HEK293 (cell line): ENCODE results near the gene FBH1.

ENCODE experiments used
- CTCF ChIA-PET: fragments of 350-600 bp; formaldehyde crosslinking; extraction: SDS; loops from one replicate; lab custom pipeline; 2021; ENCODE audit warnings: antibody characterized with exemption; lab: Yijun Ruan, JAX
- POLR2A ChIA-PET: fragments of 300-600 bp; formaldehyde crosslinking; extraction: SDS; loops from one replicate; lab custom pipeline; 2020; ENCODE audit warnings: antibody characterized with exemption, inconsistent platforms; lab: Yijun Ruan, JAX
- H3K27ac ChIP-seq: fragments of 200-500 bp; sonication (Bioruptor generic); 2 replicates; pipeline ENCODE4 v1.5.1; 2014; ENCODE audit warnings: low read depth, low read length, control low read depth, inconsistent platforms; ENCODE audit errors: extremely low read depth
- H3K36me3 ChIP-seq, 2 experiments: fragments of 200-500 bp in 1 of 2; sonication (Bioruptor generic) in 1 of 2; 1 replicate in 1 of 2; 2 replicates in 1 of 2; pipeline ENCODE4 v1.5.1; 2014 to 2017; ENCODE audit warnings: inconsistent platforms in 2 of 2, low read length in 2 of 2; ENCODE audit not compliant: control insufficient read depth in 2 of 2, insufficient read depth in 1 of 2
- H3K4me1 ChIP-seq: fragments of 200-500 bp; sonication (Bioruptor generic); 2 replicates; pipeline ENCODE4 v1.5.1; 2014; ENCODE audit warnings: mild to moderate bottlenecking, low read length, inconsistent platforms; ENCODE audit not compliant: control insufficient read depth, insufficient read depth
- H3K4me3 ChIP-seq: 2 replicates; pipeline ENCODE4 v1.5.1; 2011; ENCODE audit warnings: low read depth, mild to moderate bottlenecking, control low read depth, low read length, moderate library complexity
- H3K9me3 ChIP-seq: fragments of 200-500 bp; sonication (Bioruptor generic); 2 replicates; pipeline ENCODE4 v1.5.1; 2014; ENCODE audit warnings: low read depth, low read length, inconsistent platforms; ENCODE audit not compliant: control insufficient read depth, insufficient read depth
- GLI4 ChIP-seq: fragments of 450-650 bp; formaldehyde crosslinking; IDR thresholded peaks from 2 replicates; pipeline ENCODE4 v1.5.1; 2016; ENCODE audit warnings: missing biosample characterization, missing genetic modification characterization
- INSM2 ChIP-seq: fragments of 450-650 bp; formaldehyde crosslinking; IDR thresholded peaks from 2 replicates; pipeline ENCODE4 v1.5.1; 2016; ENCODE audit warnings: missing biosample characterization, missing genetic modification characterization
- MYNN ChIP-seq: fragments of 450-650 bp; formaldehyde crosslinking; IDR thresholded peaks from 2 replicates; pipeline ENCODE4 v1.5.1; 2016; ENCODE audit warnings: missing biosample characterization, missing genetic modification characterization, borderline replicate concordance
- ZBTB1 ChIP-seq: fragments of 450-650 bp; formaldehyde crosslinking; IDR thresholded peaks from 2 replicates; pipeline ENCODE4 v1.5.1; 2016; ENCODE audit warnings: missing biosample characterization, missing genetic modification characterization
- ZEB2 ChIP-seq: fragments of 450-650 bp; formaldehyde crosslinking; IDR thresholded peaks from 2 replicates; pipeline ENCODE4 v1.5.1; 2016; ENCODE audit warnings: missing biosample characterization, missing genetic modification characterization
- ZFP69B ChIP-seq: fragments of 450-650 bp; formaldehyde crosslinking; IDR thresholded peaks from 2 replicates; pipeline ENCODE4 v1.5.1; 2016; ENCODE audit warnings: missing biosample characterization, missing genetic modification characterization
- ZNF24 ChIP-seq: fragments of 450-650 bp; formaldehyde crosslinking; IDR thresholded peaks from 2 replicates; pipeline ENCODE4 v1.5.1; 2016; ENCODE audit warnings: missing biosample characterization, missing genetic modification characterization
- ZNF274 ChIP-seq, 2 experiments: fragments of 200-500 bp in 1 of 2; fragments of 450-650 bp in 1 of 2; sonication (Bioruptor generic) in 1 of 2; formaldehyde crosslinking in 1 of 2; IDR thresholded peaks; 2 replicates each; pipeline versions ENCODE4 v1.5.1 to v1.6.1; 2014 to 2016; ENCODE audit warnings: borderline replicate concordance in 1 of 2, inconsistent platforms in 1 of 2, low read length in 1 of 2, missing biosample characterization in 1 of 2, missing genetic modification characterization in 1 of 2
- ZNF302 ChIP-seq: fragments of 450-650 bp; formaldehyde crosslinking; IDR thresholded peaks from 2 replicates; pipeline ENCODE4 v1.5.1; 2016; ENCODE audit warnings: missing biosample characterization, missing genetic modification characterization, low read depth
- ZNF426 ChIP-seq: fragments of 450-650 bp; formaldehyde crosslinking; IDR thresholded peaks from 2 replicates; pipeline ENCODE4 v1.5.1; 2017; ENCODE audit warnings: missing biosample characterization, missing genetic modification characterization, mild to moderate bottlenecking, inconsistent platforms, moderate library complexity
- ZNF433 ChIP-seq: fragments of 450-650 bp; formaldehyde crosslinking; IDR thresholded peaks from 2 replicates; pipeline ENCODE4 v1.5.1; 2016; ENCODE audit warnings: missing biosample characterization, missing genetic modification characterization, low read depth
- ZNF501 ChIP-seq: fragments of 450-650 bp; formaldehyde crosslinking; IDR thresholded peaks from 2 replicates; pipeline ENCODE4 v1.5.1; 2016; ENCODE audit warnings: missing biosample characterization, missing genetic modification characterization
- ZNF561 ChIP-seq: fragments of 450-650 bp; IDR thresholded peaks from 2 replicates; pipeline ENCODE4 v1.5.1; 2018; ENCODE audit warnings: missing biosample characterization, missing genetic modification characterization, borderline replicate concordance
- ZNF585B ChIP-seq: fragments of 450-650 bp; formaldehyde crosslinking; IDR thresholded peaks from 2 replicates; pipeline ENCODE4 v1.5.1; 2016; ENCODE audit warnings: missing biosample characterization, missing genetic modification characterization
- ZNF600 ChIP-seq: fragments of 450-650 bp; formaldehyde crosslinking; IDR thresholded peaks from 2 replicates; pipeline ENCODE4 v1.5.1; 2016; ENCODE audit warnings: missing biosample characterization, missing genetic modification characterization
- ZNF660 ChIP-seq: fragments of 450-650 bp; IDR thresholded peaks from 2 replicates; pipeline ENCODE4 v1.5.1; 2018; ENCODE audit warnings: missing biosample characterization, mild to moderate bottlenecking, missing genetic modification characterization
- ZNF692 ChIP-seq: fragments of 450-650 bp; formaldehyde crosslinking; IDR thresholded peaks from 2 replicates; pipeline ENCODE4 v1.5.1; 2016; ENCODE audit warnings: missing biosample characterization, missing genetic modification characterization
- ZNF837 ChIP-seq: fragments of 450-650 bp; formaldehyde crosslinking; IDR thresholded peaks from 2 replicates; pipeline ENCODE4 v1.5.1; 2016; ENCODE audit warnings: missing biosample characterization, missing genetic modification characterization
- TF ChIP-seq, protein P1 (sequence below): fragments of 450-650 bp; formaldehyde crosslinking; conservative IDR thresholded peaks from 2 replicates; pipeline ENCODE4 v1.5.1; 2016; ENCODE audit warnings: low read depth, missing biosample characterization, missing genetic modification characterization
- TF ChIP-seq, protein P2 (sequence below): fragments of 450-650 bp; formaldehyde crosslinking; IDR thresholded peaks from 2 replicates; pipeline ENCODE4 v1.5.1; 2017; ENCODE audit warnings: missing biosample characterization, mild to moderate bottlenecking, missing genetic modification characterization, moderate library complexity

The FBH1 gene

DNA sequence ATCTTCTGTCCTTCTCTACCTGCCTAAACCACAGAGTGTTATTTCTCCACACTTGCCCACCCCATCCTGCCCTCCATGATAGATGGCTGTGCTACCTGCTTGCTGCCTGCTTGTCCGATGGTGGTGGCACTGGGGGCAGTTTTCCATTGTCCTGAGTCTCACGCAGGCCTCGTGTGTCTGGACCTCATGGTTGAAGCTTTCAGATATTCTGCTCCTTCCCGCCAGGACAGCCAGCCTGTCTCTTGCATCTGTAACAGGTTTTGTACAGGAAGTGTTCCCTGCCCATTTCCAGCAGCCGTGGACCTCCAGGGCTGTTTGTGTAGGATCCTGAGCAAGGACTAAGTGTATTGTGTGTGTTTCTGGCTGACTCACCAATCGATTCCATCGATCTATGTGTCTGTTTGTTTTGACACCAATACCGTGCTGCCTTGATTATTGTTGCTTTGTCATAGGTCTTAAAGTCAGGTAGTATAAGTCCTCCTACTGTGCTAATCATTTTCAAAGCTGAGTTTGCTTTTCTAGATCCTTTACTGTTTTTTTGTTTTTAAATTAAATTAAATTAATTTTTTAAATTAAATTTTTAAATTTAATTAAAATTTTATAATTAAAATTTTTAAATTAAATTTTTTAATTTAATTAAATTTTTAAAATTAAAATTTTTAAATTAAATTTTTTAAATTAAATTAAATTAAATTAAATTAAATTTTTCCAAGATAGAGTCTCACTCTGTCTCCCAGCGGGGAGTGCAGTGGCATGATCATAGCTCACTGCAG, 78.8 kb downstream of the FBH1 start:
- TF ChIP-seq, protein P1, sequence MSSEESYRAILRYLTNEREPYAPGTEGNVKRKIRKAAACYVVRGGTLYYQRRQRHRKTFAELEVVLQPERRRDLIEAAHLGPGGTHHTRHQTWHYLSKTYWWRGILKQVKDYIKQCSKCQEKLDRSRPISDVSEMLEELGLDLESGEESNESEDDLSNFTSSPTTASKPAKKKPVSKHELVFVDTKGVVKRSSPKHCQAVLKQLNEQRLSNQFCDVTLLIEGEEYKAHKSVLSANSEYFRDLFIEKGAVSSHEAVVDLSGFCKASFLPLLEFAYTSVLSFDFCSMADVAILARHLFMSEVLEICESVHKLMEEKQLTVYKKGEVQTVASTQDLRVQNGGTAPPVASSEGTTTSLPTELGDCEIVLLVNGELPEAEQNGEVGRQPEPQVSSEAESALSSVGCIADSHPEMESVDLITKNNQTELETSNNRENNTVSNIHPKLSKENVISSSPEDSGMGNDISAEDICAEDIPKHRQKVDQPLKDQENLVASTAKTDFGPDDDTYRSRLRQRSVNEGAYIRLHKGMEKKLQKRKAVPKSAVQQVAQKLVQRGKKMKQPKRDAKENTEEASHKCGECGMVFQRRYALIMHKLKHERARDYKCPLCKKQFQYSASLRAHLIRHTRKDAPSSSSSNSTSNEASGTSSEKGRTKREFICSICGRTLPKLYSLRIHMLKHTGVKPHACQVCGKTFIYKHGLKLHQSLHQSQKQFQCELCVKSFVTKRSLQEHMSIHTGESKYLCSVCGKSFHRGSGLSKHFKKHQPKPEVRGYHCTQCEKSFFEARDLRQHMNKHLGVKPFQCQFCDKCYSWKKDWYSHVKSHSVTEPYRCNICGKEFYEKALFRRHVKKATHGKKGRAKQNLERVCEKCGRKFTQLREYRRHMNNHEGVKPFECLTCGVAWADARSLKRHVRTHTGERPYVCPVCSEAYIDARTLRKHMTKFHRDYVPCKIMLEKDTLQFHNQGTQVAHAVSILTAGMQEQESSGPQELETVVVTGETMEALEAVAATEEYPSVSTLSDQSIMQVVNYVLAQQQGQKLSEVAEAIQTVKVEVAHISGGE (tag by site-specific recombination) = no peak
- no peak for TF ChIP-seq ZBTB1 (tag by site-specific recombination)
- no peak for TF ChIP-seq ZNF302
- TF ChIP-seq ZNF426 = no peak
- TF ChIP-seq ZNF660 (tag by site-specific recombination) = no peak
- no peak for TF ChIP-seq ZEB2 (tag by site-specific recombination)
- TF ChIP-seq, protein P2, sequence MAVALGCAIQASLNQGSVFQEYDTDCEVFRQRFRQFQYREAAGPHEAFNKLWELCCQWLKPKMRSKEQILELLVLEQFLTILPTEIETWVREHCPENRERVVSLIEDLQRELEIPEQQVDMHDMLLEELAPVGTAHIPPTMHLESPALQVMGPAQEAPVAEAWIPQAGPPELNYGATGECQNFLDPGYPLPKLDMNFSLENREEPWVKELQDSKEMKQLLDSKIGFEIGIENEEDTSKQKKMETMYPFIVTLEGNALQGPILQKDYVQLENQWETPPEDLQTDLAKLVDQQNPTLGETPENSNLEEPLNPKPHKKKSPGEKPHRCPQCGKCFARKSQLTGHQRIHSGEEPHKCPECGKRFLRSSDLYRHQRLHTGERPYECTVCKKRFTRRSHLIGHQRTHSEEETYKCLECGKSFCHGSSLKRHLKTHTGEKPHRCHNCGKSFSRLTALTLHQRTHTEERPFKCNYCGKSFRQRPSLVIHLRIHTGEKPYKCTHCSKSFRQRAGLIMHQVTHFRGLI (tag by site-specific recombination) = no peak
- no peak for TF ChIP-seq GLI4 (tag by site-specific recombination)
- no peak for TF ChIP-seq ZNF274 (IDR thresholded peaks at IDR 0.05; ENCODE audit: low read length)
- TF ChIP-seq ZNF274 (tag by site-specific recombination; IDR thresholded peaks at IDR 0.05; ENCODE audit: borderline replicate concordance) = no peak
- no peak for TF ChIP-seq ZNF561 (tag by site-specific recombination)
- TF ChIP-seq ZFP69B (tag by site-specific recombination) = no peak
- TF ChIP-seq ZNF585B (tag by site-specific recombination) = no peak
- TF ChIP-seq ZNF692 (tag by site-specific recombination) = no peak
- TF ChIP-seq ZNF433 (tag by site-specific recombination) = no peak
- no peak for TF ChIP-seq ZNF837
- no peak for TF ChIP-seq ZNF600
- TF ChIP-seq MYNN = no peak
- TF ChIP-seq INSM2 (tag by site-specific recombination) = no peak
- no peak for TF ChIP-seq ZNF24 (tag by site-specific recombination)
- TF ChIP-seq ZNF501 (tag by site-specific recombination) = no peak
- H3K36me3 ChIP-seq = no peaks in the 10 kb centered on the region
- CTCF ChIA-PET = no interaction called here

More for the DNA sequence above, 78.8 kb downstream of the FBH1 start:
- POLR2A ChIA-PET = no interaction called here
- Histone ChIP-seq H3K9me3 (no peaks in the 10 kb centered on the region), H3K4me3 (no peak overlapping the region), H3K4me1 (no peaks in the 10 kb centered on the region), H3K27ac (no peak overlapping the region)
